GM21619 (cell line): ENCODE data around the gene PODXL.
"Not testable (repeated sequence)": the region's sequence is repeated elsewhere in the genome, so short reads cannot be mapped to it uniquely, and the experiment has no call there.

Experiments used
- ATAC-seq: cut with Tn5 transposase; IDR thresholded peaks from one replicate; pipeline ENCODE4 v1.9.1; 2021; ENCODE audit not compliant: unreplicated experiment

Gene PODXL

GRCh38 chr7:131538813-131539179 is 17.6 kb downstream of the PODXL start:
- ATAC-seq: no peak

- ATAC-seq: no peak
Measured at GRCh38 chr7:131538071-131538812, 18.2 kb downstream of the PODXL start.

- no peak for ATAC-seq
Measured at GRCh38 chr7:131537571-131537978, 18.9 kb downstream of the PODXL start.

- ATAC-seq: no peak
Measured at GRCh38 chr7:131536361-131536849, 20.0 kb downstream of the PODXL start.

GRCh38 chr7:131533566-131534561 is 22.6 kb downstream of the PODXL start:
- ATAC-seq: no peak

- ATAC-seq: no peak
Measured at GRCh38 chr7:131533151-131533559, 23.3 kb downstream of the PODXL start.

- no peak for ATAC-seq
Measured at GRCh38 chr7:131532570-131533091, 23.8 kb downstream of the PODXL start.

GRCh38 chr7:131530137-131530536 is 26.3 kb downstream of the PODXL start:
- ATAC-seq: no peak

GRCh38 chr7:131529617-131530016 is 26.8 kb downstream of the PODXL start:
- no peak for ATAC-seq

GRCh38 chr7:131529179-131529578 is 27.2 kb downstream of the PODXL start:
- no peak for ATAC-seq

- ATAC-seq: no peak
Measured at GRCh38 chr7:131527456-131527855, 29.0 kb downstream of the PODXL start.

GRCh38 chr7:131525820-131526219 is 30.6 kb downstream of the PODXL start:
- ATAC-seq: no peak

- no peak for ATAC-seq
Measured at GRCh38 chr7:131524703-131525102, 31.7 kb downstream of the PODXL start.

- no peak for ATAC-seq
Measured at GRCh38 chr7:131524115-131524514, 32.3 kb downstream of the PODXL start.

- no peak for ATAC-seq
Measured at GRCh38 chr7:131522325-131522930, 34.0 kb downstream of the PODXL start.

- ATAC-seq: no peak
Measured at GRCh38 chr7:131521651-131522163, 34.7 kb downstream of the PODXL start.

- no peak for ATAC-seq
Measured at GRCh38 chr7:131518626-131519025, 37.8 kb downstream of the PODXL start.

- ATAC-seq: no peak
Measured at GRCh38 chr7:131517218-131517923, 39.1 kb downstream of the PODXL start.

- ATAC-seq: not testable (repeated sequence)
Measured at GRCh38 chr7:131515471-131515870, 41.0 kb downstream of the PODXL start.
